Stimulated activated CD8-positive, alpha-beta memory T cell treated with anti-CD3 and anti-CD28 coated beads, Interleukin-7, amount 100 ng/mL, for 4 hours (primary cell): ENCODE data around the gene ERVV-1.
A peak's percentile ranks its signal among the peaks of the same experiment; 100 is the strongest.
"Not testable (repeated sequence)": the region's sequence is repeated elsewhere in the genome, so short reads cannot be mapped to it uniquely, and the experiment has no call there.

Experiments used
- DNase-seq, 2 donors: peaks; one replicate each; pipeline ENCODE4 v3.0.0-alpha.2; 2020; ENCODE audit warnings: low read depth in 2 of 2

ERVV-1 gene, protein sequence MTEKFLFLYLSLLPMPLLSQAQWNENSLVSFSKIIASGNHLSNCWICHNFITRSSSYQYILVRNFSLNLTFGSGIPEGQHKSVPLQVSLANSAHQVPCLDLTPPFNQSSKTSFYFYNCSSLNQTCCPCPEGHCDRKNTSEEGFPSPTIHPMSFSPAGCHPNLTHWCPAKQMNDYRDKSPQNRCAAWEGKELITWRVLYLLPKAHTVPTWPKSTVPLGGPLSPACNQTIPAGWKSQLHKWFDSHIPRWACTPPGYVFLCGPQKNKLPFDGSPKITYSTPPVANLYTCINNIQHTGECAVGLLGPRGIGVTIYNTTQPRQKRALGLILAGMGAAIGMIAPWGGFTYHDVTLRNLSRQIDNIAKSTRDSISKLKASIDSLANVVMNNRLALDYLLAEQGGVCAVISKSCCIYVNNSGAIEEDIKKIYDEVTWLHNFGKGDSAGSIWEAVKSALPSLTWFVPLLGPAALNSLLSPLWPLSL

GRCh38 chr19:53013621-53014020, at the start of gene ERVV-1:
TSS of gene ERVV-1 (plus strand) at chr19:53013921. CDS start at chr19:53014091, 170 bp downstream.
- no peak for DNase-seq

DNA sequence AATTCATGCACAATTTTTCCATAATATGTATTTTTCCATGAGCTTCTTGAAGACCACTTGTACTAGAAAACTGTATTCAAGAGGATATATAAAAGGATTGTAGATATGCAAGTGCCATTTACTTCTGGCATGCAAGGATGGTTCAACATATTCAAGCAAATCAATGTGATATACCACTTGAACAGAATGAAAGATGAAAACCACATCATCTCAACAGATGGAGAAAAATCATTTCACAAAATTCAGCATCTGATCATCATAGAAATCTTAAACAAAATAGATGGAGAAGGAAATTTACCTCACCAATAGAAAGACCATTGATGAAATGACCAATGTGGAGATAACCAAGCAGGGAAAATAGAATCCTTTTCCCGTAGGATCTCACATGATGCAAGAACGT, 45.9 kb upstream of the ERVV-1 start:
- DNase-seq = no peak

GRCh38 chr19:52981329-52981728, 32.4 kb upstream of the ERVV-1 start:
- no peak for DNase-seq

DNA sequence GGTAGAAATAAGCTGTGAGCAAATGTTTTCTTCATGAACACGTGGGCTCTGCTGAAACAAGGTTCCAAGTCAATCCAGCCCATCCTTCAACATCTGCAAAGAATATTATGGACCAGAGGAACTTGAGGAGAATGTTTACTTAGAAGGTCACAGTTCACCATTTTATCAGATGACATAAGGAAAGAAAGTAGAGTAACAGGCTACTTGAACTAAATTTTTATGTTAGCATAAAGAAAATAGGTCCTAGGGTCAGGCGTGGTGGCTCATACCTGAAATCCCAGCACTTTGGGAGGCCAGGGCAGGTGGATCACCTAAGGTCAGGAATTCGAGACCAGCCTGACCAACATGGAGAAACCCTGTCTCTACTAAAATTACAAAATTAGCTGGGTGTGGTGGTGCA, 30.6 kb upstream of the ERVV-1 start:
- not testable (repeated sequence) for DNase-seq

GRCh38 chr19:52987221-52987620, 26.5 kb upstream of the ERVV-1 start:
- DNase-seq = no peak

DNA sequence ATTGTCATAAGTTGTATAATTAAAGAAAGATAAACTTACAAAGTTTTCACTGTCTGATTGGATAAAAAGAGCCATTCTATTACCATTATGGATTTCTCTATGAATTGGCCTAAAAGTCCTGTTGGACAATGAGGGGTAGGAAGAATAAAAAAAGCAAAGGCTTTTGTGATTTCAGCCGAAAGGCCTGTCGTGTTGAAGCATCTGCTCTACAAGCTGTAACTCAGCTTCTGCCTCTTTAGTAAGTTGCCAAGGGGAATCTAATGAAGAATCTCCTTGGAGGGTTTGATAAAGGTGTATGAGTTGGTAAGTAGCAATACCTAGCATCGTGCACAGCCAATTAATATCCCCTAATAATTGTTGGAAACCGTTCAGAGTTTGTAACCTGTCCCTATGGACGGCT, 25.2 kb upstream of the ERVV-1 start:
- DNase-seq = no peak

DNA sequence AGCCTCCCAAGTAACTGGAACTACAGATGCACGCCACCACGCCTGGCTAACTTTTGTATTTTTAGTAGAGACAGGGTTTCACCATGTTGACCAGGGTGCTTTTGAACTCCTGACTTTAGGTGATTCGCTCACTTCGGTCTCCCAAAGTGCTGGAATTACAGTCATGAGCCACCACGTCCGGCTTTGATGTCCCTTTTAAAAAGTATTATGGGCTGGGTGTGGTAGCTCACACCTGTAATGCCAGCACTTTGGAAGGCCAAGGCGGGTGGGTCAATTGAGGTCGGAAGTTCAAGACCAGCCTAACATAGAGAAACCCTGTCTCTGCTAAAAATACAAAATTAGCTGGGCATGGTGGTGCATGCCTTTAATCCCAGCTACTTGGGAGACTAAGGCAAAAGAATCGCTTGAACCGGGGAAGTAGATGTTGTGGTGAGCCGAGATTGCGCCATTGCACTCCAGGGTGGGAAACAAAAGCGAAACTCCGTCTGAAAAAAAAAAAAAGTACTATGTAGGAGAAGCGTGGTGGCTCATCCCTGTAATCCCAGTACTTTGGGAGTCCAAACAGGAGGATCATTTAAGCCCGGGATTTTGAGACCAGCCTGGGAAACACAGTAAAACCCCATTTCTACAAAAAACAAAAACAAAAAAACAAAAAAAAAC, 22.8 kb upstream of the ERVV-1 start:
- no peak for DNase-seq

- DNase-seq = no peak
These were observed 22.2 kb upstream of the ERVV-1 start for GRCh38 chr19:52991484-52991883.

DNA sequence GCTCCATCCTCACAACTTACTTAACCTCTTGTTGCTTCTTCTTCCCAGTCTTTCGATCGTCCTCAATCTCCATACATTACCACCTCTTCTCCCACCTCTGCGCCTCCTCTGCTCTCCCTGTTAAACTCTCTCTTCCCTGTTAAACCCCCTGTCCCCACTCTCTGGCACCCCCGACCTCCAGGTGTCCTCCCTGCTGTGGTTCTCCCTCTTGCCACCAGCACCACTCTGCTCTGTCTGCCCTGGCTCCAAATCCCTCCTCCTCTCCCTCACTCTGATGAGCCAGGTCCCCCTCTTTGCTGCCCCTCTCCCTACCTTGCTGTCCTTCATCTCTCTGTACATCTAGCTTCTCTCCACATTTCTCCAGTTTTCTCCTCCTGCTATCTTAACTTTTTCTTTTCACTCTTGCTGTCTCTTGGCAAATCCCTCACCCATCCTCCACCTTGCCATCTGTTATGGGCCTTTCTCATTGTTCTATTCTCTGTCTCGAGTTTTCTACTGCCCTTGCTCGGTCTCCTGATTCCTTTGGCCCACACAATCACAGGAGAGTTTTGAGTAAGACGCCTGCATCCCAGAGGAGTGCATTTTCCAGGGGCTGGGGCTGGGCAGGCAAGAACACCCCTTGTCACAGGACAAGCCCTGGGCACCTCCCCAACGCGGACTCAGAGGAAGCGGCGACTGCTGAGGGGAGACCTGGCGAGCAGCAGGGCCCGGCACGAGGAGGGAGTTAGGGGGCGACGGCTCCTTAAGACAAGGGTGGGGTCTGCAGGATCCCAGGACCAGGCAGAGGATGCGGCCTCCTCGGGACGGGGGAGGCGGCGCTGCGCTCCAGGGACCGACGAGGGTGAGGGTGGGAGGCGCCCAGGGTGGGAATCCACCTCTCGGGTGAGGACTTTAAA, 21.4 kb upstream of the ERVV-1 start:
- DNase-seq = no peak

DNA sequence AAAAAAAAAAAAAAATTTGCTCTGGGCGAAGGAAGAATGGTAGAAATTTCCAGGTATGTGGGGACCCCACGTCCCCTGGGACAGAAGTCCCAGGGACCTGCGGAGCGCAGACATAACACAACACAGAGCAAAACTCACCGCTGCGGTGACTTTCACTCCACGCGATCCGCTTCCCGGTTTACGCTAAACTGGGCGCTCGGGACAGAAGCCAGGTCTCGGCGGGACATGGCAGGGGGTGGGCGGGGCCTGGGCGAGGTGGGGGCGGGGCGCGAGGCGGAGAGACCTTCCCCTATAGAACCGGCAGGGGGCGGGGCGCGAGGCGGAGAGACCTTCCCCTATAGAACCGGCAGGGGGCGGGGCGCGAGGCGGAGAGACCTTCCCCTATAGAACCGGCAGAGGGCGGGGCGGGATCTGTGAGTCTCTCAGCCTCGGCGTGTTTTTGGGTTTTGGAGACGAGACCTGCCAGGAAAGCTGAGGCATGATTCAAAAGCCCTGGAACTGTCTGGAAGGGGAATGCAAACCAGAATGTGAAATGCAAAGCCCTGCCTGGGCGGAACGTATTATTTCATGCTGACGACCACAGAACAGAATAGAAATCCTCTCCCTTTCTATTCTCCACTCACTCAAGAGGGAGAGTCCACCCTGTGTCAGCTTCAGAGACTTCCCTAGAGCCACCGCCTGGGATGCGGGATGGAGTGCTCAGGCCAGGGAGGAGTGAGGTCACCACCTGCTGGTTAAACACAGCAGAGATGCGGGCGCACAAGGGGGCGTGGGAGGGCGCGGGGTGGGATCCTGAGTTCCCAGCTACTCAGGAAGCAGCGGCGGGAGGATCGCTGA, 20.2 kb upstream of the ERVV-1 start:
- DNase-seq = peak; percentile 65 to 77

DNA sequence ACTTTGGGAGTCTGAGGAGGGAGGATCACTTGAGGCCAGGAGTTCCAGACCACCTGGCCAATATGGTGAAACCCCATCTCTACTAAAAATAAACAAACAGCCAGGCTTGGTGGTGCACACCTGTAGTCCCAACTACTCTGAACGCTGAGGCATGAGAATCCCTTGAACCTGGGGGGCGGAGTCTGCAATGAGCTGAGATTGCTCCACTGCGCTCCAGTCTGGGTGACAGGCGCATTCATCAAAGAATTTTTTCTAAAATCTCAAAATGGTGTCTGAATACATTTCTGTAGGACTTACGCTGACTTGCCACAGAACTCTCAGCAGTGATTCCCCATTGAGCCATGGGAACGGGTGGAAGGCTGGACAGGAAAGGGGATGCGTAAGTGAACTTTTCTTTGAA, 18.0 kb upstream of the ERVV-1 start:
- DNase-seq = no peak

- DNase-seq = no peak
These were observed 15.7 kb upstream of the ERVV-1 start for GRCh38 chr19:52997975-52998374.

GRCh38 chr19:53002479-53002878, 11.2 kb upstream of the ERVV-1 start:
- no peak for DNase-seq

GRCh38 chr19:53004242-53004641, 9.5 kb upstream of the ERVV-1 start:
- no peak for DNase-seq

- no peak for DNase-seq
These were observed 6.5 kb upstream of the ERVV-1 start for GRCh38 chr19:53007200-53007599.

GRCh38 chr19:53007606-53008005, 6.1 kb upstream of the ERVV-1 start:
- no peak for DNase-seq

GRCh38 chr19:53008061-53008778, 5.5 kb upstream of the ERVV-1 start:
- no peak for DNase-seq

DNA sequence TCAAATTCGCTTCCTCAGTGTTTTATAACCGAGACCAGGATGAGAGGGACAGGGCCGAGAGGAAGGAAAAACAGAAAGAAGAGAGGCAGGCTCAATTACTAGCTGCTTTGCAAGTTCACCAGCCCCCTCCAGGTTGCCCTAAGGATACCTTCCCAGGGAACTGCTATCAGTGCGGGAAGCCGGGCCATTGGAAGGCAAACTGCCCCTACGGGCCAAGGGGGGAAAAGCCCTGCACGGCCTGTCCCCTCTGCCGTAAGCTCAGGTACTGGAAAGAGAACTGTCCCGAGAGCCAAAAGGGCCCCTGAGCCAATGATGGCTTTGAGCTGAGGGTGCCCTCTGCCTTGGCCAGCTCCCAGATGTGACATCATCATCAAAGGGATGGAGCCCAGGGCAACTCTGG, 3.2 kb upstream of the ERVV-1 start:
- DNase-seq = no peak

DNA sequence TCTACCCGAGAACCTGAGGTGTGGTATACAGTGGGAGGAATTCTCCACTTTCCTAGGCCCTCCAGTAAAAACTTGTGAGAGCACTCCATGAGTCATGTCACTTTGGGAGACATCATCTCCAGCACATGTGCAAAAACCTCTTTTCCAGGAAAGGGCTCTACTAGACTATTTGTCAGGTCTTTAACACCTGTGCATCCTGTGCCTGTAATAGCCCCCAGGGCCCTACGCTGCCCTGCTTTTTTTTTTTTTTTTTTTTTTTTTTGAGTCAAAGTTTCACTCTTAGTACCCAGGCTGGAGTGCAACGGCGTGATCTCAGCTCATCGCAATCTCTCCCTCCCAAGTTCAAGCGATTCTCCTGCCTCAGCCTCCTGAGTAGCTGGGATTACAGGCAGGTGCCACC, 1.7 kb upstream of the ERVV-1 start:
- DNase-seq = no peak

- no peak for DNase-seq
These were observed 1.4 kb downstream of the ERVV-1 start for GRCh38 chr19:53015159-53015558.

- DNase-seq = no peak
These were observed 2.0 kb downstream of the ERVV-1 start for GRCh38 chr19:53015730-53016129.
